Left ventricle myocardium superior (tissue), 1 donor: ENCODE measurements around the gene RAP2B. TPM values are rescaled to one million over a fixed set of nuclear protein-coding genes. Genes with fewer than 3 reads are reported as not detected.
"Not testable (repeated sequence)": the region's sequence is repeated elsewhere in the genome, so short reads cannot be mapped to it uniquely, and the experiment has no call there.

Experiments used
- ATAC-seq: fragments of 200-7000 bp; cut with Tn5 transposase; one replicate; pipeline ENCODE4 v1.9.1; 2020; ENCODE audit warnings: mild to moderate bottlenecking, moderate library complexity
- DNase-seq: peaks from one replicate; pipeline ENCODE4 v3.0.0-alpha.2; 2020
- intact Hi-C: fragments of 100-400 bp; cut with micrococcal nuclease; formaldehyde crosslinking; loops from one replicate; pipeline ENCODE4 v1.11.0; 2022
- long read RNA-seq: library from polyadenylated mRNA; unstranded; transcript quantifications from one replicate; pipeline ENCODE4 v2.0.0, GENCODE V29; 2021
- total RNA-seq: library from RNA; stranded (reverse); fragmentation: NEBNext Ultra II Directional; extraction: Animal tissue kit (Norgen Biotek cat#: 25700); gene quantifications from one replicate; pipeline ENCODE4 v1.2.1, GENCODE V29; 2021
- donor health status: DM: no; HTN: yes; CAD: no; lungs with severe emphysema.

RAP2B gene
- total RNA-seq = 3.3 TPM
- long read RNA-seq, full-length matches to known transcripts = 8 of 8 reads
- long read RNA-seq, partial matches to known transcripts = 0 of 8 reads
- long read RNA-seq, other reads (novel, unspliced or antisense) = 0 of 8 reads

DNA sequence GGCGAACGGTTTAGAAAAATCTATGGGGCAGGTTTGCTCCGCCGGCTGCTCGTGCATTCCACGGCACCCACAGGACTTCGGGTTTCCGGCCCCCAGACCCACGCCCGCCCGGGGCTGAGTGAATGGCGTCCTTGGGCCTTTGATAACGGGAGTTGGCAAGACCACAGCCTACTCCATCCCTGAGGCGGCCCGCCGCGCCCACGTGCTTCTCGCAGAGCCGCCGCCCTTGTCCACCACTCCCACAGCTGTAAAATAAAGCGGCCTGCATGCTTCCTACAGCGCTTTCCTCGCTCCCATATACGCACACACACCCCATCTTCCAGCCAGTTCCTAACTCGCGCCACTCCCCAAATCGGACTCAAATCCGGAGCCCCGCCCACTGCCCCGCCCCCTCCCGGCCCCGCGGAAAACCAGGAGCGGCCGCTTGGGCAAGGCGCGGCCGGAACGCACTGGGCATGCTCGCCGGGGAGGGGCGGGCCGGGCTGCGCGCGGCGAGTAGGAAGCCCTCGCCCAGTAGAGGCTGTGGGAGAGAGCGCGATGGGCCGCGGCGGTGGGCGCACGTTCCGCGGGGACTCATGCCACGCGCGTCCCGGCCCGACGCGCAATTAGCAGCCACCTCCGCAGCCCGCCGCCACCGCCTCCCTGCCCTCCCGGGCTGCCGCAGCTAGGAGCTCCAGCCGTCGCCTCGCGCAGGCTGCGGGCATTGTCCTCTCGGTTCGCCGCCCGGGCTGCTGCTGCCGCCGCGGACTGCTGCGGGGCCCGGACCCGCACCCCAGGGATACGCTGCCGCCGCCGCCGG, at the start of gene RAP2B:
Gene RAP2B, plus strand, starts transcription at position 513 of the 799 bp plus-strand sequence. CDS start 468 bp downstream, outside the sequence.
- intact Hi-C loops = loop anchor here (10.0 kb wide), 1 partner anchor 123 kb away; no protein-coding TSS in a partner anchor
- ATAC-seq (peak; percentile 94), DNase-seq (peak; percentile 98)

GRCh38 chr3:153113541-153113940, 48.5 kb upstream of the RAP2B start:
- DNase-seq (no peak), ATAC-seq (no peak)

DNA sequence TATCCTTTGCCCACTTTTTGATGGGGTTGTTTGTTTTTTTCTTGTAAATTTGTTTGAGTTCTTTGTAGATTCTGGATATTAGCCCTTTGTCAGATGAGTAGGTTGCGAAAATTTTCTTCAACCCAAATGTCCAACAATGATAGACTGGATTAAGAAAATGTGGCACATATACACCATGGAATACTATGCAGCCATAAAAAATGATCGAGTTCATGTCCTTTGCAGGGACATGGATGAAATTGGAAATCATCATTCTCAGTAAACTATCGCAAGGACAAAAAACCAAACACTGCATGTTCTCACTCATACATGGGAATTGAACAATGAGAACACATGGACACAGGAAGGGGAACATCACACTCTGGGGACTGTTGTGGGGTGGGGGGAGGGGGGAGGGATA, 47.8 kb upstream of the RAP2B start:
- ATAC-seq, DNase-seq, intact Hi-C loops: not testable (repeated sequence)

More at GRCh38 chr3:153113541-153113940, 48.5 kb upstream of the RAP2B start:
- intact Hi-C loops = no loop called here

GRCh38 chr3:153115326-153115725, 46.7 kb upstream of the RAP2B start:
- no peak for ATAC-seq
- intact Hi-C loops = no loop called here

GRCh38 chr3:153127788-153128187, 34.2 kb upstream of the RAP2B start:
- DNase-seq (no peak), ATAC-seq (no peak)
- intact Hi-C loops = no loop called here

More at GRCh38 chr3:153115326-153115725, 46.7 kb upstream of the RAP2B start:
- no peak for DNase-seq

- DNase-seq (no peak), ATAC-seq (no peak)
- intact Hi-C loops = no loop called here
Observed at GRCh38 chr3:153129426-153129825, 32.6 kb upstream of the RAP2B start.

DNA sequence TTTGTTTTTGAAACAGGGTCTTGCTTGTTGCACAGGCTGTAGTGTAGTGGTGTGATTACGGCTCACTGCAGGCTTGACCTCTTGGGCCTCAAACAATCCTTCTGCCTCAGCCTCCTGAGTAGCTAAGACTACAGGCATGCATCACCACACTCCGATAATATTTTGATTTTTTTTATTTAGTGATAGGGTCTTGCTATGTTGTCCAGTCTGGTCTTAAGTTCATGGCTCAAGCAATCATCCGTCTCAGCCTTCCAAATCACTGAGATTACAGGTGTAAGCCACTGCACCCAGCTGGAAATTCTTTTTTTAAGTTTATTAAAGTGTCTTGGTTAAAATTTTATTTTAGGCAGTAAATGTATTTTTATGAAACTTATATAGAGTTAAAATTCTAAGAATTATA, 32.2 kb upstream of the RAP2B start:
- DNase-seq (no peak), ATAC-seq (no peak)

GRCh38 chr3:153130312-153130977, 31.6 kb upstream of the RAP2B start:
- intact Hi-C loops = no loop called here
- no peak for ATAC-seq

More for the DNA sequence above, 32.2 kb upstream of the RAP2B start:
- intact Hi-C loops = no loop called here

DNA sequence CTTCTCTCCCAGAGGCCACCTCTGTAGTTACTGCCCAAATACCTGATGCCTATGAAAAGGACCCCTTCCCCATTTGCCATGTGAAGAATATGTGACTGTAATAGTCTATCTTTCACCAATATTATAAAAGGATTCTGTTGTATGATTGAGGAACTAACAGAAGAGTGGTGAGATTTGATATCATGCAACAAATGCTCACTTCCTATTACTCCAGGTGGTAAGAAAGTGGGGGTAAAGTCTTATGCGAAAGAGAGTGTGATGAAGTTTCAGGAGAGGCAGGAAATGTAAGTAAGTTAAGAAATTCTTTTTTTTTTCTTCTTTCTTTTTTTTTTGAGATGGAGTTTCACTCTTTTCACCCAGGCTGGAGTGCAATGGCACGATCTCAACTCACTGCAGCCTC, 24.4 kb upstream of the RAP2B start:
- ATAC-seq (no peak), DNase-seq (no peak)
- intact Hi-C loops = no loop called here

More at GRCh38 chr3:153130312-153130977, 31.6 kb upstream of the RAP2B start:
- no peak for DNase-seq

GRCh38 chr3:153138276-153139210, 23.5 kb upstream of the RAP2B start:
- ATAC-seq = peak; percentile 66
- intact Hi-C loops = no loop called here
- no peak for DNase-seq

- intact Hi-C loops = no loop called here
- DNase-seq (no peak), ATAC-seq (no peak)
Observed at GRCh38 chr3:153142961-153143360, 19.1 kb upstream of the RAP2B start.

- DNase-seq (no peak), ATAC-seq (no peak)
- intact Hi-C loops = no loop called here
Observed at GRCh38 chr3:153144071-153144470, 18.0 kb upstream of the RAP2B start.

DNA sequence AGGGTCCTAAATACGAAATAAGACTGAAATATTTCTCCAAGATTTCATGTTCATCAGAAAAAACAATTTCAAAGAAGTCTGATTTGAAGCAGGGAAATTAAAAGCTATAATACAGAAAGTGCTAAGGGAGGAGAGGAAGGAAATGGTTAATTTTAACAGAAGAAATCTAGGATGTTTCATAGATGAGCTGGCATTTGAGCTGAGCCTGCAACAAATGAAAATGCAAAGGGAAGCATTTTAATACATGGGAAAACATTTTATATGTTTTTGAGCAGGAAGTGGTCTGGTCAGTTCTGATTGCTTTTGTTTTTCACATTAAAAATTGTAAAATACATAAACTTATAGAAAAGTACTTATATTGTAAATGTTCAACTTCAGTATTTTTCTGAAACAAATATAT, 17.2 kb upstream of the RAP2B start:
- intact Hi-C loops = no loop called here
- no peak for DNase-seq
- no peak for ATAC-seq

DNA sequence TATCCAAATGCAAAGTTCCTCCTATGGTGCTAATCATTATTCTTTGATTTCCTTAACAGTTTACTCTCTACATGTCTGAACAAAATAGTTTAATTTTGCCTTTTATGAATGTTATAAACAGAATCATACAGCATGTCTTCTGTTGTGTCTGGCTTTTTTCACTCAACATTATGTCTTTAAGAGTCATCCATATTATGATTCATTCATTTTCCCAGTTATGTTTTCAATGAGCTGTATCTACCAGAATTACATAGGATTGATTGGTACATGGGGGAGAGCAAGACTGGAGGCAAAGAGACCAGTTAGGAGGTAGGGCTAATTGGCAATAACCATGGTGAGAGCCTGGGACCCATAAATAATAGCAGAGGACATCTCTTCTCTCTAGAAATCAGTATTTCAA, 16.6 kb upstream of the RAP2B start:
- intact Hi-C loops = no loop called here
- no peak for ATAC-seq
- no peak for DNase-seq

GRCh38 chr3:153146191-153147053, 15.6 kb upstream of the RAP2B start:
- intact Hi-C loops = no loop called here
- no peak for ATAC-seq
- DNase-seq = no peak

DNA sequence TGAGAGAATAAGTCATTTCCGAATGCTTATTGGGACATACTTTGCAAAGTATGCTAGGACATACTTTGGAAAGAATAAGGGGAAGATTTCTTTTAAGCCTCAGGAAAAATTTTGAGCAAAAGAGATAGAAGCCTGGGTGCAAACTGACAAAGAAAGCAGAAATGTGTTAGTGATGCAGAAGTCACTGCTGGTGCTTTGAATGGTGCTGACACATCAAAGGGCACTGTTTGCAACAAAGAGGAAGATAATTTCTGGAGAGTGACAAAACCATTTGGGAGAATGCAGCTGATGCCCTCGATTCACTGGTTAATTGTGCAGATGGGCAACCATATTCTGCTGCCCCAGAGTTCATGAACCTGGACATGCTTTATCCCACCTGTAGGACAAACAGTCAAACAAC, 11.0 kb upstream of the RAP2B start:
- intact Hi-C loops = no loop called here
- no peak for ATAC-seq
- DNase-seq = no peak

GRCh38 chr3:153155786-153156185, 6.2 kb upstream of the RAP2B start:
- DNase-seq, intact Hi-C loops, ATAC-seq: not testable (repeated sequence)

DNA sequence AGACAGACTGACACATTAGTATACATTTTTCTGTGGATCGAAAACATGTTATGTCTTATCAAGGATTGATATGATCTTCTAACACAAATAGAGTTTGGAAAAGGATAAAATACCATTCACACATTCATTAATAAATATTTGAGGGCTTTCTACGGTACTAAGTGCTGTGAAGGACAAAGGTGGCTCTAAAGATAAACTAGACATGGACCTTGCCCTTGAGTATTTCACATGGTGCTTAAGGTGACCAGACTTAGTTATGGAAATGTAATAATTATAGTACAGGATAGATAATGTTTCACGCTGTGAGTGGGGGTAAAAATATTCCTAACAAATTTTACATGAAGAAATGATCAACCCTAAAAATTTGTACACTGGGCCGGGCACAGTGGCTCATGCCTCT, 3.8 kb upstream of the RAP2B start:
- ATAC-seq (no peak), DNase-seq (no peak)
- intact Hi-C loops = no loop called here
